Suprapubic skin (tissue), 4 donors: ENCODE measurements around the gene NAALADL2.

ENCODE experiments used
- CTCF ChIP-seq, 2 donors: fragments of 200-600 bp in 1 of 2; fragments of 450-650 bp in 1 of 2; sonication (generic) in 1 of 2; IDR thresholded peaks; one replicate each; pipeline ENCODE4 v1.5.1; 2016 to 2019; ENCODE audit warnings: antibody characterized with exemption in 2 of 2, mild to moderate bottlenecking in 1 of 2, moderate library complexity in 1 of 2
- EP300 ChIP-seq: sonication (generic); formaldehyde crosslinking; IDR thresholded peaks from one replicate; pipeline ENCODE4 v1.6.1; 2017; ENCODE audit warnings: antibody characterized with exemption
- POLR2A ChIP-seq, 2 donors: fragments of 450-650 bp; IDR thresholded peaks; one replicate each; pipeline ENCODE4 v1.6.1; 2017; ENCODE audit warnings: antibody characterized with exemption in 2 of 2, mild to moderate bottlenecking in 2 of 2, moderate library complexity in 2 of 2
- POLR2AphosphoS5 ChIP-seq, 3 donors: sonication (generic); formaldehyde crosslinking; IDR thresholded peaks; one replicate each; pipeline ENCODE4 v1.6.1; 2017; ENCODE audit warnings: antibody characterized with exemption in 3 of 3

- TF ChIP-seq POLR2AphosphoS5 (IDR thresholded peaks at IDR 0.05) = no peak
- TF ChIP-seq POLR2A (IDR thresholded peaks at IDR 0.05) = no peak
- no peak for TF ChIP-seq CTCF (IDR thresholded peaks at IDR 0.05)
- TF ChIP-seq EP300 = no peak
Measured at GRCh38 chr3:175554801-175555200, 695.7 kb downstream of the NAALADL2 start.
